Measurements from ENCODE around the gene CLEC3B.

The CLEC3B gene

DNA sequence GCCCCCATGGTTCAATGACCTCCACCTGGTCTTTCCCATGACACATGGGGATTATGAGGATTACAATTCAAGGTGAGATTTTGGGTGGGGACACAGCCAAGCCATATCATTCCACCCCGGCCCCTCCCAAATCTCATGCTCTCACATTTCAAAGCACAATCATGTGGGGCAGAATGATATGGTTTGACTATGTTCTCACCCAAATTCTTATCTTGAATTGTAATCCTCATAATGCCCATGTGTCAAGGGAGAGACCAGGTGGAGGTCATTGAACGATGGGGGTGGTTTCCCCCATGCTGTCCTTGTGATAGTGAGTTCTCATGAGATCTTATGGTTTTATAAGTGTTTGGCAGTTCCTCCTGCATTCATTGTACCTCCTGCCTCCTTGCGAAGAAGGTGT lies 2.4 kb upstream of the CLEC3B start:
- no peak for DNase-seq (ENCODE audit: low read depth)
- H3K4me1 ChIP-seq (ENCODE audit: control insufficient read depth, insufficient read depth, low read length): peaks cover 55% of the 10 kb centered on the region
- no peak overlapping the region for H3K9ac ChIP-seq (ENCODE audit: low read length)
- H3K9me3 ChIP-seq (ENCODE audit: control insufficient read depth, low read length): no peaks in the 10 kb centered on the region
- no peak overlapping the region for H3K4me3 ChIP-seq (ENCODE audit: low read length)
- no peaks in the 10 kb centered on the region for H3K36me3 ChIP-seq (ENCODE audit: control insufficient read depth, insufficient read depth, low read length, severe bottlenecking)
- no peaks in the 10 kb centered on the region for H3K27me3 ChIP-seq (replicated peaks; ENCODE audit: control insufficient read depth, insufficient read depth, low read length)

DNA sequence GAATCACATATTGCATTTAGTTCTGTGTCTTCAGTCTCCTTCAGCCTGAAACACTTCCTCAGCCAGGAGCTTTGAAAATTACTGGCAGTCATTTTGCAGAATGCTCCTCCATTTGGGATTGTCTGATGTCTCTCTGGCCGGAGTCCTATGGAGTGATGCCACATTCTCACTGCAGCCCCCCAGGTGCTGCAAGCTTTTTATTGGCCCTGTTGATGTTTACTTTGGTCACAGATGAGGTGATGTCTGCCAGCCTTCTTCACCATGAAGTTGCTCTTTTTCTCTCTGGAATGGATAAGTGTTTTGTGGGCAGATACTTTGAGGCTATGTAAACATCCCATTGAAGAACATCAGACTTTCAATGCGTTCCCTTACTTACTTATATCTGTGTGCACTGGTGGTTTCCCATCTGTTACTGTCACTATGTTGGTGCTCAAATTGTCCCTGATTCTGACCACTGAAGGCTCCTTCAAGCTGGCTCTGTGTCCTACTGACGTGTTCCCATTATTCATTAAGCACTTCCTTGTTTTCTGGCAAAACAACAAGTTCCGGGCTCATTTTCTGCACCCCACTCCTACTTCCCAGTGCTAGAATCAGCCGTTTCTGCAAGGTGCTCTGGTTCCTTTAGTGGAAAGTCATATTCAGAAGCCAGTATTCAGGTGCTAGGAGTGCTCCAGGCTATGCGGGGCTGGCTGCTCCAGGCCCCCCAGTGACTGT lies 1.4 kb upstream of the CLEC3B start:
- no peak for DNase-seq (ENCODE audit: low read depth)
- H3K4me1 ChIP-seq (ENCODE audit: control insufficient read depth, insufficient read depth, low read length): peaks cover 66% of the 10 kb centered on the region
- no peaks in the 10 kb centered on the region for H3K36me3 ChIP-seq (ENCODE audit: control insufficient read depth, insufficient read depth, low read length, severe bottlenecking)
- no peak overlapping the region for H3K9ac ChIP-seq (ENCODE audit: low read length)
- no peaks in the 10 kb centered on the region for H3K9me3 ChIP-seq (ENCODE audit: control insufficient read depth, low read length)
- no peak overlapping the region for H3K4me3 ChIP-seq (ENCODE audit: low read length)
- no peaks in the 10 kb centered on the region for H3K27me3 ChIP-seq (replicated peaks; ENCODE audit: control insufficient read depth, insufficient read depth, low read length)

DNA sequence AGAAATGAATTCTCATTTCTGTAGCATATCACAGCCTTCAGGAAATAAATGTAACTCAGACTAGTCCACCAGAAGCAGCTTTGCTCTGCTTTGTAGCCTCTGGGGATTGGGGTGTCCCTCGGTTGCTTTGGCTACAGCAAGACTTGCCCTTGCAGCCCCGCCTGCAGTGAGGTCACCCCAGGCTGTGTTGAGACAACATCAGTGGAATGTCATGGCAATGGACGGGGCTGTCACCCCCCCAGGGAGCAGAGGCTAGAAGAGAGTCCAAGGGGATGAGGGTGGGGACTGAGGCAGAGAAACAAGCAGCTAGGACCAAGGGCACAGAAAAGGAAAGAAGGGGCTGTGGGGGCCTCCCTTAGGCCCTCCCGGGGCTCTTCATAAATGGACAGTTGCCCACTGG lies 854 bp downstream of the CLEC3B start:
- H3K9me3 ChIP-seq (ENCODE audit: control insufficient read depth, low read length): no peaks in the 10 kb centered on the region
- H3K36me3 ChIP-seq (ENCODE audit: control insufficient read depth, insufficient read depth, low read length, severe bottlenecking): peaks cover 12% of the 10 kb centered on the region
- H3K4me3 ChIP-seq (ENCODE audit: low read length): peak overlapping the region; percentile 76
- no peaks in the 10 kb centered on the region for H3K27me3 ChIP-seq (replicated peaks; ENCODE audit: control insufficient read depth, insufficient read depth, low read length)
- H3K4me1 ChIP-seq (ENCODE audit: control insufficient read depth, insufficient read depth, low read length): peaks cover 59% of the 10 kb centered on the region
- DNase-seq (ENCODE audit: low read depth): peak; percentile 60
- peak overlapping the region; percentile 85 for H3K9ac ChIP-seq (ENCODE audit: low read length)

DNA sequence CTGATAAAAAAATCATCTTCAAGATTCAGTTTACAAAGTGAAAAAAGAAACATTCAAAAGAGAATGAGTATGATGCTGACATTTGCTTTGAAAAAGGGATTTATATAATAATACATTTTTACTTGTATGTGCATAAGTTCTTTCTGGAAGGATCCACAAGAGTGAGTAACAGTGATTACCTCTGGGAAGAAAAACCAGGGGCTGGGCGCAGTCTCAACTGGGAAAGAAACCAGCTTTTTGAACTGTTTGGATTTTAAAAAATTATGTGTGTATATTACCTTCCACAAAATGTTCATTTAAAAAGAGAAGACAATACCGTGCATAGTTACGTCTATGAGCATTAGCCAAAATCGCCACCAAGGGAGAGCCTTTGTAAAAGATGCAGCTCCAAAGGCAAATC lies 1.3 kb downstream of the CLEC3B start:
- H3K4me3 ChIP-seq (ENCODE audit: low read length): peak overlapping the region; percentile 76
- peak overlapping the region; percentile 85 for H3K9ac ChIP-seq (ENCODE audit: low read length)
- H3K9me3 ChIP-seq (ENCODE audit: control insufficient read depth, low read length): no peaks in the 10 kb centered on the region
- peaks cover 17% of the 10 kb centered on the region for H3K36me3 ChIP-seq (ENCODE audit: control insufficient read depth, insufficient read depth, low read length, severe bottlenecking)
- DNase-seq (ENCODE audit: low read depth): no peak
- peaks cover 56% of the 10 kb centered on the region for H3K4me1 ChIP-seq (ENCODE audit: control insufficient read depth, insufficient read depth, low read length)
- H3K27me3 ChIP-seq (replicated peaks; ENCODE audit: control insufficient read depth, insufficient read depth, low read length): no peaks in the 10 kb centered on the region

DNA sequence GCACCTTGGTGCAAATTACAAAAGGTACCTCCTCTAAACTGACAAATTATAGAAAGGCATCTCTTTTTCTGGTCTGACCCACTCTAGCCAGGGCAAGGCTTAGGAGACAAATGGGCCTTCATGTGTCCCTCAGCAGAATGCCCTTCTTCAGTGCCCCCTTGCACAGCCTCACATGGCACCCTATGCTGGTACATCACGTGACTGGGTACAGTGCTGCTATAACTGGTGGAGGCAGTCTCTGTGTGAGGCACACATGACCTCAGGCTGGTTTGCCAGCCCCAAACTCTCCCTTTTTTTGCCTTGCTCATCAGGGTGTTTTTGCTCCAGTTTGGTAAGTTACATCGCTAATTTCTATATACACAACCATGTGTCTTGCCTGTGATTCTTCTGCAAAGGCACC lies 3.1 kb downstream of the CLEC3B start:
- DNase-seq (ENCODE audit: low read depth): no peak
- Histone ChIP-seq H3K9me3 (ENCODE audit: control insufficient read depth, low read length) (no peaks in the 10 kb centered on the region), H3K4me1 (ENCODE audit: control insufficient read depth, insufficient read depth, low read length) (peaks cover 57% of the 10 kb centered on the region)

DNA sequence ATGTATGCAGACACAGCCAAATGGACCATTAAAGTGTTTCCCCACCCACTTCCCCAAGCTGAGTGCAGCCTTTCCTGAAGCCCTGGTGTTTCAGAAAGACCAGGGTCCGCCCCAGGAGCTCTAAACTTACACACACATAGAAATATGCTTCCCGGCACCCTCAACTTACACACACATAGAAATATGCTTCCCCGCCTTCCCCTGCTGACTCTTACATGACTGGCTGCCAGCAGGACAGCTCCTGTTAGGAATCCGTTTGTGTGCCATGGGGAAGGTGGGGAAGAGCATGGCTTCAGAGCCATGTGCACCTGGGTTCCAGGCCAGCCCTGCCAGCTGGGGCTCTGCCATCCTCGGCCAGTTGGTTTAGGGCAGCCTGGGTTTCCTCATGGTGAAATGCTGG lies 3.6 kb downstream of the CLEC3B start:
- Histone ChIP-seq H3K36me3 (ENCODE audit: control insufficient read depth, insufficient read depth, low read length, severe bottlenecking) (peaks cover 29% of the 10 kb centered on the region), H3K27me3 (replicated peaks; ENCODE audit: control insufficient read depth, insufficient read depth, low read length) (no peaks in the 10 kb centered on the region), H3K4me3 (ENCODE audit: low read length) (peak overlapping the region; percentile 42), H3K9ac (ENCODE audit: low read length) (peak overlapping the region; percentile 27), H3K9me3 (ENCODE audit: control insufficient read depth, low read length) (no peaks in the 10 kb centered on the region), H3K4me1 (ENCODE audit: control insufficient read depth, insufficient read depth, low read length) (peaks cover 58% of the 10 kb centered on the region)
- DNase-seq (ENCODE audit: low read depth): peak; percentile 45

More for the DNA sequence above, 3.1 kb downstream of the CLEC3B start:
- Histone ChIP-seq H3K4me3 (ENCODE audit: low read length) (peak overlapping the region; percentile 42), H3K9ac (ENCODE audit: low read length) (peak overlapping the region; percentile 27), H3K27me3 (replicated peaks; ENCODE audit: control insufficient read depth, insufficient read depth, low read length) (no peaks in the 10 kb centered on the region), H3K36me3 (ENCODE audit: control insufficient read depth, insufficient read depth, low read length, severe bottlenecking) (peaks cover 29% of the 10 kb centered on the region)

DNA sequence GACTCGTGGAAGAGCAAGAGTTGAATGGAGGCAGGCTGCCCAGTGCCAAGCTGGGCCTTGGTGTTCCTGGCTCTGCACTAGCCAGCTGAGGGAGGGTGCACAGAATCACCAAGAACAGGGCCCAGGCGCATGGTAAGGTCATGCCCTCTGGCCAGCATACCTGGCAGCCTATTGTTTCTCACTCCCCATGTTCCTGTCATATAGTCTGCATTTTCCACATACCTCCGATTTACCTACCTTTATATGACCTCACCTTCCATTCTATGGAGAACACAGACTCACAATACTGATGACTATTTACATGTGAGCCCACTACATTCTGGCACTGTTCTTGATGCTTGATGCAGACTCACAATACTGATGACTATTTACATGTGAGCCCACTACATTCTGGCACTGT lies 5.4 kb downstream of the CLEC3B start:
- DNase-seq (ENCODE audit: low read depth): no peak
- peaks cover 29% of the 10 kb centered on the region for H3K36me3 ChIP-seq (ENCODE audit: control insufficient read depth, insufficient read depth, low read length, severe bottlenecking)
- no peaks in the 10 kb centered on the region for H3K27me3 ChIP-seq (replicated peaks; ENCODE audit: control insufficient read depth, insufficient read depth, low read length)

DNA sequence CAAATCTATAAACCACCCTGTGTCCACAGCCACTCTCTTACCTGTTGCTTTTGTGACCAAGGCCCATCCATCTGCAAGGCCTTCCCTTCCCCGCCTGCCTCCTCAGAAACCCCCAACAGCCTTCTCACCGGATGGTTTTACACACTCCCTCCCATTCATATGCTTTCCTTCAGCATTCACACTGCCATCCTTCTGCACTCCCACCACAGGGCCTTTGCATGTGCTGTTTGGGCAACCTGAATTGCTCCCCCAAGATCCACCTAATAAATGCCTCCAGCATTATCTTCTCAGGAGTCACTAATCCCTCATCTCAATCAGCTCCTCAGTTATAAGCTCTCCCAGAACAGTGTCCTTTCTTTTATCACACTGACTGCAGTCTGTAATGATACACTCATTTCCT lies 6.0 kb downstream of the CLEC3B start:
- Histone ChIP-seq H3K36me3 (ENCODE audit: control insufficient read depth, insufficient read depth, low read length, severe bottlenecking) (peaks cover 29% of the 10 kb centered on the region), H3K9me3 (ENCODE audit: control insufficient read depth, low read length) (no peaks in the 10 kb centered on the region), H3K4me3 (ENCODE audit: low read length) (no peak overlapping the region), H3K9ac (ENCODE audit: low read length) (no peak overlapping the region), H3K4me1 (ENCODE audit: control insufficient read depth, insufficient read depth, low read length) (peaks cover 46% of the 10 kb centered on the region), H3K27me3 (replicated peaks; ENCODE audit: control insufficient read depth, insufficient read depth, low read length) (no peaks in the 10 kb centered on the region)
- DNase-seq (ENCODE audit: low read depth): no peak

More for the DNA sequence above, 5.4 kb downstream of the CLEC3B start:
- H3K9me3 ChIP-seq (ENCODE audit: control insufficient read depth, low read length): no peaks in the 10 kb centered on the region
- H3K4me1 ChIP-seq (ENCODE audit: control insufficient read depth, insufficient read depth, low read length): peaks cover 52% of the 10 kb centered on the region
- H3K4me3 ChIP-seq (ENCODE audit: low read length): no peak overlapping the region
- no peak overlapping the region for H3K9ac ChIP-seq (ENCODE audit: low read length)

DNA sequence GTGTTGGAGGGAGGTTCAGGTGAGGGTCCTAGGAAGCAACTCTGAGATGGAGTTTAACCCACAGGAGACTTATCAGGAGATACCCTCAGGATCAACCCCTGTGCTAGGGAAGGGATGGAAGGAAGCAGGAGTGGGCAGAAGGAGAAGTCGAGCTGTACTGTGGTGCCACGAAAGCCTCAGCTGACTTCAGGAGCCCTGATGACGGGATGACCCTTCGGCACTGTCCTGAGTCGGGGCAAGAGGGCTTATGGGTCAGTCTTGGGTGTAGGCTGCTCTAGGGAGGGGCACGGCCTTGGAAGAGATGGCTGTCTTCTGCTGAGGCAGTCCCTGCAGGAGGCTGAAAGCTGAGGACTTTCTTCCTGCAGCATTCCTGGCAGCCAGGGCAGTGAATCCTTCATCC lies 7.7 kb downstream of the CLEC3B start:
- Histone ChIP-seq H3K36me3 (ENCODE audit: control insufficient read depth, insufficient read depth, low read length, severe bottlenecking) (peaks cover 29% of the 10 kb centered on the region), H3K27me3 (replicated peaks; ENCODE audit: control insufficient read depth, insufficient read depth, low read length) (no peaks in the 10 kb centered on the region), H3K9ac (ENCODE audit: low read length) (peak overlapping the region; percentile 4), H3K4me3 (ENCODE audit: low read length) (no peak overlapping the region), H3K4me1 (ENCODE audit: control insufficient read depth, insufficient read depth, low read length) (peaks cover 31% of the 10 kb centered on the region), H3K9me3 (ENCODE audit: control insufficient read depth, low read length) (no peaks in the 10 kb centered on the region)
- no peak for DNase-seq (ENCODE audit: low read depth)

DNA sequence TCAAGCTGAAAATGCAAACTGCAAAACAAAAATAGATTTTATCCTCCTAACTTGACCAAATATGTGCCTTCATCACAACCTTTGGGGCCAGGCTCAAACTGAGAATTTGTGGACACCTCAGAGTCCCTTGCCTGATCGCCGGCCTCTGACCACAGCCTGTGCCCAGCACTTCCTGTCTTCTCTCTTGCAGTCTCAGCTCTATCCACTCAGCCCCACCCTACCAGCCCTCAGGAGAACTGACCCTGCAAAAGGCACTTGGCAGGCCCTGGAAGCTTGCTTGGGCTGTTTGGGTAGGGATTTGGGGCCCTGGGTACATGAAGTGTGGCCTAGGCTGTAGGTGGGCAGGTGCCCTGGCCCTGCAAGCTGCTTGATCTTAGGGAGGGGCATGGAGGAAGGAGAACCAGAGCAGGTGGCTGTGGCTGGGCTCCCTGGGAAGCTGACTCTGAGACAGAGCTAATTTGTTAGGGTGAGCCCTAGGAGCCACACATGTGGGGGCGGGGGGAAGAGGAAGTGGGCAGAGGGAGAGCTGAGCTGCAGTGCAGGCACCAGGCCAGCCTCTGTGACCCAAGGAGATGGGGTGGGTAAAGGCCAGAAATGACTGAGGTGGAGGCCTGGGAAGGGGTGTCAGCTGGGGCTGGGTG lies 8.6 kb downstream of the CLEC3B start:
- peaks cover 22% of the 10 kb centered on the region for H3K4me1 ChIP-seq (ENCODE audit: control insufficient read depth, insufficient read depth, low read length)
- no peak for DNase-seq (ENCODE audit: low read depth)
- H3K4me3 ChIP-seq (ENCODE audit: low read length): no peak overlapping the region
- no peaks in the 10 kb centered on the region for H3K27me3 ChIP-seq (replicated peaks; ENCODE audit: control insufficient read depth, insufficient read depth, low read length)
- no peaks in the 10 kb centered on the region for H3K9me3 ChIP-seq (ENCODE audit: control insufficient read depth, low read length)
- peaks cover 29% of the 10 kb centered on the region for H3K36me3 ChIP-seq (ENCODE audit: control insufficient read depth, insufficient read depth, low read length, severe bottlenecking)
- H3K9ac ChIP-seq (ENCODE audit: low read length): peak overlapping the region; percentile 37

DNA sequence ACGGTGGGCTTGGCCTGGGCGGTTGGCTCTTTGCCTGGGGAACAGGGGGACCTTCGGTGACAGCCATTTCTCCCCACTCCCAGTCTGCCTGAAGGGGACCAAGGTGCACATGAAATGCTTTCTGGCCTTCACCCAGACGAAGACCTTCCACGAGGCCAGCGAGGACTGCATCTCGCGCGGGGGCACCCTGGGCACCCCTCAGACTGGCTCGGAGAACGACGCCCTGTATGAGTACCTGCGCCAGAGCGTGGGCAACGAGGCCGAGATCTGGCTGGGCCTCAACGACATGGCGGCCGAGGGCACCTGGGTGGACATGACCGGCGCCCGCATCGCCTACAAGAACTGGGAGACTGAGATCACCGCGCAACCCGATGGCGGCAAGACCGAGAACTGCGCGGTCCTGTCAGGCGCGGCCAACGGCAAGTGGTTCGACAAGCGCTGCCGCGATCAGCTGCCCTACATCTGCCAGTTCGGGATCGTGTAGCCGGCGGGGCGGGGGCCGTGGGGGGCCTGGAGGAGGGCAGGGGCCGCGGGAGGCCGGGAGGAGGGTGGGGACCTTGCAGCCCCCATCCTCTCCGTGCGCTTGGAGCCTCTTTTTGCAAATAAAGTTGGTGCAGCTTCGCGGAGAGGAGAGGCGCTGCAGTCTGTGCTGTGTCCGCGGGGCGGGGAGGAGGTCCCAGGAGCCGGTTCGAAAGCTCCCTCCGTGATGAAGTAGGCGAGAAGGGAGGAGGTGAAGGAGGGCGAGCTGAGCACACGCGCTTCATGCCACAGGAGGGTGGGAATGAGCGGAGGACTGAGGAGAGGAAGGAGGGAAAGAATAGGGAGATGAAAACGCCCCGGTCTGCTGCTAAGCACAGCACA lies 9.6 kb downstream of the CLEC3B start:
- peak; percentile 75 for DNase-seq (ENCODE audit: low read depth)
- Histone ChIP-seq H3K36me3 (ENCODE audit: control insufficient read depth, insufficient read depth, low read length, severe bottlenecking) (peaks cover 29% of the 10 kb centered on the region), H3K27me3 (replicated peaks; ENCODE audit: control insufficient read depth, insufficient read depth, low read length) (no peaks in the 10 kb centered on the region), H3K4me3 (ENCODE audit: low read length) (peak overlapping the region; percentile 18), H3K4me1 (ENCODE audit: control insufficient read depth, insufficient read depth, low read length) (peaks cover 19% of the 10 kb centered on the region), H3K9ac (ENCODE audit: low read length) (peak overlapping the region; percentile 45), H3K9me3 (ENCODE audit: control insufficient read depth, low read length) (no peaks in the 10 kb centered on the region)

Data from adipocyte (in vitro differentiated cells).